Naive thymus-derived CD4-positive, alpha-beta T cell (primary cell): Measurements from ENCODE around the gene LAMP1. TPM values are rescaled to one million over a fixed set of nuclear protein-coding genes. Genes with fewer than 3 reads are reported as not detected.
A peak's percentile ranks its signal among the peaks of the same experiment; 100 is the strongest.
"Not testable (repeated sequence)": the region's sequence is repeated elsewhere in the genome, so short reads cannot be mapped to it uniquely, and the experiment has no call there.

Experiments used
- ATAC-seq: fragments of 150-1000 bp; cut with Tn5 transposase; 2 replicates; pipeline ENCODE4 v1.10.0; 2021; ENCODE audit warnings: mild to moderate bottlenecking, moderate library complexity
- CTCF ChIA-PET: fragments of 350-600 bp; sonication (Branson Sonifier 250); formaldehyde crosslinking; loops from one replicate; lab custom pipeline; 2021; ENCODE audit warnings: antibody characterized with exemption; lab: Charles Lee
- POLR2A ChIA-PET: fragments of 350-600 bp; sonication (Branson Sonifier 250); formaldehyde crosslinking; loops from one replicate; lab custom pipeline; 2021; ENCODE audit warnings: antibody characterized with exemption, inconsistent platforms; lab: Charles Lee
- DNase-seq, 9 donors: peaks; one replicate each; pipeline versions ENCODE4 v3.0.0 to v3.0.0-alpha.2; 2020 to 2022; ENCODE audit warnings: mixed read lengths in 1 of 9
- H3K27ac ChIP-seq: one replicate; pipeline ENCODE4 v1.7.0; 2013; ENCODE audit warnings: mild to moderate bottlenecking, low read depth, low read length, moderate library complexity
- H3K27me3 ChIP-seq, 2 donors: one replicate each; pipeline ENCODE4 v1.7.0; 2013; ENCODE audit warnings: low read length in 2 of 2, mild to moderate bottlenecking in 2 of 2, moderate library complexity in 2 of 2; ENCODE audit not compliant: control insufficient read depth in 2 of 2, insufficient read depth in 2 of 2
- H3K36me3 ChIP-seq, 3 experiments: 1 replicate in 2 of 3; 2 replicates in 1 of 3; pipeline ENCODE4 v1.7.0; 2013; ENCODE audit warnings: low read length in 3 of 3, mild to moderate bottlenecking in 3 of 3, moderate library complexity in 1 of 3; ENCODE audit not compliant: insufficient read depth in 3 of 3, control insufficient read depth in 2 of 3
- H3K4me1 ChIP-seq, 2 donors: one replicate each; pipeline ENCODE4 v1.7.0; 2013; ENCODE audit warnings: low read length in 2 of 2, mild to moderate bottlenecking in 2 of 2, moderate library complexity in 1 of 2; ENCODE audit not compliant: control insufficient read depth in 2 of 2, insufficient read depth in 2 of 2
- H3K4me3 ChIP-seq: 2 replicates; pipeline ENCODE4 v1.7.0; 2013; ENCODE audit warnings: mild to moderate bottlenecking, low read length
- H3K9me3 ChIP-seq, 3 experiments: 1 replicate in 2 of 3; 2 replicates in 1 of 3; pipeline ENCODE4 v1.7.0; 2013; ENCODE audit warnings: low read length in 3 of 3; ENCODE audit not compliant: control insufficient read depth in 2 of 3
- H3K27ac Mint-ChIP-seq, 9 donors: one replicate each; pipeline ENCODE4 v1.8.0; 2020 to 2022; ENCODE audit warnings: mixed read lengths in 9 of 9, mild to moderate bottlenecking in 8 of 9, moderate library complexity in 5 of 9, inconsistent platforms in 2 of 9
- H3K27me3 Mint-ChIP-seq, 5 donors: one replicate each; pipeline ENCODE4 v1.8.0; 2021 to 2022; ENCODE audit warnings: mixed read lengths in 5 of 5, mild to moderate bottlenecking in 1 of 5
- H3K36me3 Mint-ChIP-seq, 5 donors: one replicate each; pipeline ENCODE4 v1.8.0; 2020 to 2022; ENCODE audit warnings: mixed read lengths in 5 of 5, mild to moderate bottlenecking in 3 of 5, inconsistent platforms in 1 of 5
- H3K4me1 Mint-ChIP-seq, 7 donors: one replicate each; pipeline ENCODE4 v1.8.0; 2020 to 2022; ENCODE audit warnings: mixed read lengths in 7 of 7, mild to moderate bottlenecking in 3 of 7, inconsistent platforms in 1 of 7
- H3K4me3 Mint-ChIP-seq, 10 donors: one replicate each; pipeline ENCODE4 v1.8.0; 2020 to 2022; ENCODE audit warnings: mild to moderate bottlenecking in 10 of 10, mixed read lengths in 10 of 10, moderate library complexity in 6 of 10, inconsistent platforms in 2 of 10
- H3K9me3 Mint-ChIP-seq, 11 donors: one replicate each; pipeline ENCODE4 v1.8.0; 2020 to 2022; ENCODE audit warnings: mixed read lengths in 11 of 11, mild to moderate bottlenecking in 4 of 11, inconsistent platforms in 1 of 11, moderate library complexity in 1 of 11
- intact Hi-C, 2 donors: fragments of 100-400 bp; cut with micrococcal nuclease; formaldehyde crosslinking; loops; one replicate each; pipeline ENCODE4 v1.15.1; 2023
- polyA plus RNA-seq, 2 donors: library from polyadenylated mRNA; unstranded; fragments of 300-500 nt; fragmentation: Illumina TruSeq; gene quantifications; one replicate each; pipeline ENCODE4 v1.2.3, GENCODE V29; 2021
- total RNA-seq, 6 experiments: library from RNA in 5 of 6; stranded (reverse) in 5 of 6; gene quantifications; 1 replicate in 5 of 6; 2 replicates in 1 of 6; pipeline ENCODE4 v1.2.3 and lab custom pipeline; 2021 to 2026

The LAMP1 gene
- total and polyA plus RNA-seq, 7 experiments from 2014 or later: 21.6 to 113 (median 92.7) TPM

DNA sequence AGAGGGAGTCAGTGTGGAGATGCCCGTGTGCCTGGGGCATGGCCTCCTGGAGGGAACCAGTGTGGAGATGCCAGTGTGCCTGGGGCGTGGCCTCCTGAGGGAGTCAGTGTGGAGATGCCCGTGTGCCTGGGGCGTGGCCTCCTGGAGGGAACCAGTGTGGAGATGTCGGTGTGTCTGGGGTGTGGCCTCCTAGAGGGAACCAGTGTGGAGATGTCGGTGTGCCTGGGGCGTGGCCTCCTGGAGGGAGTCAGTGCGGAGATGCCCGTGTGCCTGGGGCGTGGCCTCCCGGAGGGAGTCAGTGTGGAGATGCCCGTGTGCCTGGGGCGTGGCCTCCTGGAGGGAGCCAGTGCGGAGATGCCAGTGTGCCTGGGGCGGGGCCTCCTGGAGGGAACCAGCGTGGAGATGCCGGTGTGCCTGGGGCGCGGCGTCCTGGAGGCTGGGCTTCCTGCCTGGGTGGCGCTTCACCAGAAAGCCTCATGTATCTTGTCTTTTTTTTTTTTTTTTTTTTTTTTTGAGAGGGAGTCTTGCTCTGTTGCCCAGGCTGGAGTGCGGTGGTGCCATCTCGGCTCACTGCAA, 17.9 kb downstream of the LAMP1 start:
- H3K4me3 ChIP-seq, POLR2A ChIA-PET, H3K27me3 ChIP-seq, DNase-seq, H3K4me3 Mint-ChIP-seq, intact Hi-C loops, CTCF ChIA-PET, H3K27me3 Mint-ChIP-seq, H3K4me1 ChIP-seq, H3K9me3 ChIP-seq, H3K9me3 Mint-ChIP-seq, H3K27ac ChIP-seq, ATAC-seq: not testable (repeated sequence)
- peak overlapping the region in 4 of 9 donors; percentile 26 to 63 (median 48) for H3K27ac Mint-ChIP-seq
- H3K36me3 Mint-ChIP-seq: peaks cover 7 to 27% (median 11%) of the 10 kb centered on the region in 5 donors
- peaks cover 0 to 14% (median 3%) of the 10 kb centered on the region in 7 donors for H3K4me1 Mint-ChIP-seq
- peaks cover 14 to 74% (median 17%) of the 10 kb centered on the region in 3 experiments for H3K36me3 ChIP-seq

DNA sequence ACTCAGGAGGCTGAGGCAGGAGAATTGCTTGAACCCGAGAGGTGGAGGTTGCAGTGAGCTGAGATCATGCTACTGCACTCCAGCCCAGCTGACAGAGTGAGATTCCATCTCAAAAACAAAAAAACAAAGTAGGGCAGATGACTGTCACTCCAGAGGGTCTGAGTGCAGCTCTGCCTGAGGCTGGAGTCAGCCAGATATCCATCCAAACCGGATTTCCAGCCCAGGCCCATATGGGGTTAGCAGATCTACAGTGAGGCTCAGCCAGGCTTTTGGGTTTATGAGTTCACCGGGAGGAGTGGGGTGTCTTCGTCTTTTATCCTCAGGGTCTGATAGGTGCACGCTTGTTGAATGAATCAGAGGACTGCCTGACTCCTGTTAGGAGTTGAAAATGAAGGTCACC, 19.0 kb downstream of the LAMP1 start:
- Histone ChIP-seq H3K27ac (no peak overlapping the region), H3K9me3 (no peaks in the 10 kb centered on the region), H3K36me3 (peaks cover 13 to 75% (median 19%) of the 10 kb centered on the region in 3 experiments), H3K4me1 (no peaks in the 10 kb centered on the region), H3K27me3 (no peaks in the 10 kb centered on the region), H3K4me3 (no peak overlapping the region)
- Mint-ChIP-seq H3K27me3 (no peaks in the 10 kb centered on the region), H3K4me3 (no peak overlapping the region), H3K4me1 (peaks cover 0 to 14% (median 3%) of the 10 kb centered on the region in 7 donors), H3K36me3 (peaks cover 5 to 32% (median 12%) of the 10 kb centered on the region in 5 donors), H3K9me3 (no peaks in the 10 kb centered on the region), H3K27ac (no peak overlapping the region)
- ChIA-PET CTCF (no interaction called here), POLR2A (no interaction called here)
- intact Hi-C loops: no loop called here
- ATAC-seq (no peak), DNase-seq (no peak)

DNA sequence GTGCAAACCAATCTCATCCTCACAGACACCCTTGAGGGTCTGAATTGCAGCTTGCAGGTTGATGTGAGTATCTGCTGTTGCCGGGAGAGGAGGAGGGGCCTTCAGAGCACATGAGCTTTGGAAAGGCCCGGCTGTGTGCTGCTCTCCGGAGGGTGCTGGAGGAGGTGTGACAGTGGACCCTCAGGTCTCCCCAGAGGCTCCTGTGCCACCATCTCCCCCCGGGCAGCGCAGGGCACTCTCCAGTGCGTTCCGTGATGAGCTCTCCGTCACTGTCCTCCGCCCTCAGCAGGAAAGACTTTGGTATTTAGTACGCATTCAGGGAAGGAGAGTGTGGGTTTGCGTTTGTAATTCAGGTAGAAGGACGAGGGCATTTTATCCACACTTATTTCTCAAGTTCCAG, 20.0 kb downstream of the LAMP1 start:
- Mint-ChIP-seq H3K4me3 (no peak overlapping the region), H3K27me3 (no peaks in the 10 kb centered on the region), H3K27ac (no peak overlapping the region), H3K4me1 (peaks cover 0 to 12% (median under 1%) of the 10 kb centered on the region in 7 donors), H3K9me3 (no peaks in the 10 kb centered on the region), H3K36me3 (peaks cover 4 to 33% (median 18%) of the 10 kb centered on the region in 5 donors)
- no peaks in the 10 kb centered on the region for H3K9me3 ChIP-seq
- ChIA-PET POLR2A (no interaction called here), CTCF (no interaction called here)
- H3K4me1 ChIP-seq: no peaks in the 10 kb centered on the region
- no peaks in the 10 kb centered on the region for H3K27me3 ChIP-seq
- DNase-seq (no peak), ATAC-seq (no peak)
- H3K36me3 ChIP-seq: peaks cover 11 to 75% (median 21%) of the 10 kb centered on the region in 3 experiments
- no peak overlapping the region for H3K4me3 ChIP-seq
- intact Hi-C loops: no loop called here
- H3K27ac ChIP-seq: no peak overlapping the region

DNA sequence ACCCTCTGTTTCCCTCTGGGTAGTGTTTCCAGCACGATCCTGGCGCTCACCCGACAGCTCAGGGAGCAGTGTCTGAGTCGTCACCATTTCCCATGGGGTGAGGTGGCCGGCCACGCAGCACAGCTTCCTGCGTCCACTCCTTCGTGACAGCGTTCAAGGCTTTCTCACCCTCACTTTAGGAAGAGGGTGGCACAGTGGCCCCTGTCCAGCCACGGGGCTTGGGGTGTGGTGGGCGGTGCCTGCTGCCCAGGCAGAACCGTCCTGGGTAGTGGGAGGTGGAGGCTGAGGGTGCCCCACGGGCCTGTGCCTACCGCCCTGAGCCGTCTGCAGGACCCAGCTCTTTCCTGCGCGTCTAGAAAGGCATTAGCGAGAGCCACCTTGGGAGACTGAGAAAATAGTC, 21.9 kb downstream of the LAMP1 start:
- Mint-ChIP-seq H3K9me3 (no peaks in the 10 kb centered on the region), H3K4me3 (no peak overlapping the region), H3K27ac (peak overlapping the region in 1 of 9 donors; percentile 38), H3K27me3 (no peaks in the 10 kb centered on the region), H3K4me1 (peaks cover 0 to 4% (median 0%) of the 10 kb centered on the region in 7 donors), H3K36me3 (peaks cover 8 to 48% (median 31%) of the 10 kb centered on the region in 5 donors)
- intact Hi-C loops: no loop called here
- ATAC-seq (no peak), DNase-seq (no peak)
- CTCF ChIA-PET: interaction anchor here (1.0 kb wide), 1 partner anchor 28 kb away, joined by 3 read pairs; no protein-coding TSS in a partner anchor
- H3K36me3 ChIP-seq: peaks cover 15 to 79% (median 19%) of the 10 kb centered on the region in 3 experiments
- H3K4me1 ChIP-seq: no peaks in the 10 kb centered on the region
- no peaks in the 10 kb centered on the region for H3K9me3 ChIP-seq
- H3K27me3 ChIP-seq: no peaks in the 10 kb centered on the region
- no peak overlapping the region for H3K27ac ChIP-seq
- H3K4me3 ChIP-seq: no peak overlapping the region
- POLR2A ChIA-PET: no interaction called here

DNA sequence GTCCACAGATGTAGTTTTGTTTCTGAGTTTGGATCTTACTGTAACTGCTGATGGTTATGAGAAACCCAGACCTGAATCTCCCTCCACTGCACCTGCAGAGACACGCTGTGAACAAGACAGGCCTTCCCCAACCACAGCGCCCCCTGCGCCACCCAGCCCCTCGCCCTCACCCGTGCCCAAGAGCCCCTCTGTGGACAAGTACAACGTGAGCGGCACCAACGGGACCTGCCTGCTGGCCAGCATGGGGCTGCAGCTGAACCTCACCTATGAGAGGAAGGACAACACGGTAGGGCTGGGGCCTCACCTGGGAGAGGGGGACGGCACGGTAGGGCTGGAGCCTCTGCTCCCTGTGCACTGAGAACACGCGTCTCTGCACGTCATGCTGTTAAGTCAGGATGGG, 22.3 kb downstream of the LAMP1 start:
- ChIA-PET CTCF (no interaction called here), POLR2A (no interaction called here)
- Histone ChIP-seq H3K9me3 (no peaks in the 10 kb centered on the region), H3K4me3 (no peak overlapping the region), H3K36me3 (peaks cover 15 to 83% (median 19%) of the 10 kb centered on the region in 3 experiments), H3K4me1 (no peaks in the 10 kb centered on the region), H3K27me3 (no peaks in the 10 kb centered on the region), H3K27ac (no peak overlapping the region)
- H3K4me1 Mint-ChIP-seq: peaks cover 0 to 4% (median 0%) of the 10 kb centered on the region in 7 donors
- no peak overlapping the region for H3K27ac Mint-ChIP-seq
- H3K4me3 Mint-ChIP-seq: no peak overlapping the region
- H3K9me3 Mint-ChIP-seq: no peaks in the 10 kb centered on the region
- DNase-seq (no peak), ATAC-seq (no peak)
- H3K27me3 Mint-ChIP-seq: no peaks in the 10 kb centered on the region
- peaks cover 8 to 53% (median 33%) of the 10 kb centered on the region in 5 donors for H3K36me3 Mint-ChIP-seq
- intact Hi-C loops: no loop called here

DNA sequence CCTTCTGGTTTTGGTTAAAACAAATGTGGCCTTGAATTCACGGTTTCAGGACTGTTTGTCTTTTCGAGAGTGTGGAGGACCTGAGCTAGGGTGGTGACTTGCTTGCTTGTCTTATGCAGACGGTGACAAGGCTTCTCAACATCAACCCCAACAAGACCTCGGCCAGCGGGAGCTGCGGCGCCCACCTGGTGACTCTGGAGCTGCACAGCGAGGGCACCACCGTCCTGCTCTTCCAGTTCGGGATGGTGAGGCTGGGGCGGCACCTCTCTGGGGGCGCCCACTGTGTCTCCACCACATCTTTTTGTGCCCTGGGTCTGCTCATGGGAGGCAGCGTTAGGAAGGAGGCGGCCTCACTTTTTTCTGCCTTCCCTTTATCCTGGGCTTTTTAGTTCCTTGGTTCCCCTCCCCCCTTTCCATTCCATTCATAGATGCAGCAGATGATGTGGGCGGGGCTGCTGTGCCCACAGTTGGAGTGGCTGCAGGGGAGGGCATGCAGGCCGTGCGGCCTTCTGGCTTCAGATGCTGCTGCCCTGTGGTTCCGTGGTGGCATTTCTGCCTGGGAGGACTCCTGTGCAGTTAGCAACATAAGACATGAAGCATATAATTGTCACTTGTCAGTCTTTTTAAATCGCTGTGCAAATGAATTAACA, 23.3 kb downstream of the LAMP1 start:
- DNase-seq: no peak
- peaks cover 0 to 4% (median 0%) of the 10 kb centered on the region in 7 donors for H3K4me1 Mint-ChIP-seq
- Histone ChIP-seq H3K4me3 (no peak overlapping the region), H3K9me3 (no peaks in the 10 kb centered on the region), H3K27me3 (no peaks in the 10 kb centered on the region), H3K4me1 (no peaks in the 10 kb centered on the region), H3K36me3 (peaks cover 15 to 83% (median 19%) of the 10 kb centered on the region in 3 experiments), H3K27ac (no peak overlapping the region)
- H3K27me3 Mint-ChIP-seq: no peaks in the 10 kb centered on the region
- ChIA-PET POLR2A (no interaction called here), CTCF (no interaction called here)
- H3K9me3 Mint-ChIP-seq: no peaks in the 10 kb centered on the region
- intact Hi-C loops: no loop called here
- peaks cover 8 to 55% (median 33%) of the 10 kb centered on the region in 5 donors for H3K36me3 Mint-ChIP-seq
- H3K4me3 Mint-ChIP-seq: no peak overlapping the region
- no peak for ATAC-seq
- no peak overlapping the region for H3K27ac Mint-ChIP-seq
